Putamen (tissue), 1 donor: ENCODE results near the gene COX5B.
A peak's percentile ranks its signal among the peaks of the same experiment; 100 is the strongest.
"Not testable (repeated sequence)": the region's sequence is repeated elsewhere in the genome, so short reads cannot be mapped to it uniquely, and the experiment has no call there.

Experiments
- DNase-seq: peaks from one replicate; pipeline ENCODE4 v3.0.0-alpha.2; 2016; ENCODE audit warnings: low spot score

COX5B gene

DNA sequence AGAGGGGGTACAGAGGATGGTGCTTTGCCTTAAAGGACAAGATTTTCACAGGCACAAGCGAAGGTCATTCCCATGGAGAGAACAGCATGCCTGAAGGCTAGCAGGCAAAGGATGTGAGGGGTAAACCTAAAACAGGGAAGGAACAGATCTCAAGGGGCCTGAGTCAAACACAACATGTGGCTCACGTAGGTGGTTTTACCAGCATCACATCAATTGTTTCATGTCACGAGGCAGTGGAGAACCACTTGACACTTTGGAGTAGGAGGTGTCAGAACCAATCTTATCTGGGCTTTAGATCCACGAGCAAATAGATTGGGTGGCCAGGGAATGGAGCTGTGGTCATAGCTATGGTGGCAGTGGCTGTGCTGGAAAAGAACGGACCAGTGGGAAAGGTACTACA is 8.4 kb downstream of the COX5B start:
- DNase-seq = no peak

DNA sequence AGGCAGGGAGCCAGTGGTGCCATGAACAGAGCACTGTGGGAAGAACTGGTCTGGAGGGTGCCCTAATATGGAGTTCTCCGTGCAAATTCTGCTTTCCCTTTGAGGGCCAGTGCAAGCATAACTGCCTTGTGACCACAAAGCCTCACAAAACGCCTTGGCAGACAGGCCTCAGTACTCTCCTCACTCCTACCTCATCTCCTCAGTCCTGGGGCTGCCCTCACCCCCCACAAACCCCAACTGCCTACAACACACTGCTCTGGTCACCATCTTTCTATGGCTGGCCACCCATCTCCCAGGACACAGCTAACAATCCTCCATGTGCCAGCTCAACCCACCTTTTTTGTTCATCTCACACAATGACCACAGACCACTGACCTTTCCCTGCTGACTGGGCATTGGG is 8.9 kb downstream of the COX5B start:
- no peak for DNase-seq

DNA sequence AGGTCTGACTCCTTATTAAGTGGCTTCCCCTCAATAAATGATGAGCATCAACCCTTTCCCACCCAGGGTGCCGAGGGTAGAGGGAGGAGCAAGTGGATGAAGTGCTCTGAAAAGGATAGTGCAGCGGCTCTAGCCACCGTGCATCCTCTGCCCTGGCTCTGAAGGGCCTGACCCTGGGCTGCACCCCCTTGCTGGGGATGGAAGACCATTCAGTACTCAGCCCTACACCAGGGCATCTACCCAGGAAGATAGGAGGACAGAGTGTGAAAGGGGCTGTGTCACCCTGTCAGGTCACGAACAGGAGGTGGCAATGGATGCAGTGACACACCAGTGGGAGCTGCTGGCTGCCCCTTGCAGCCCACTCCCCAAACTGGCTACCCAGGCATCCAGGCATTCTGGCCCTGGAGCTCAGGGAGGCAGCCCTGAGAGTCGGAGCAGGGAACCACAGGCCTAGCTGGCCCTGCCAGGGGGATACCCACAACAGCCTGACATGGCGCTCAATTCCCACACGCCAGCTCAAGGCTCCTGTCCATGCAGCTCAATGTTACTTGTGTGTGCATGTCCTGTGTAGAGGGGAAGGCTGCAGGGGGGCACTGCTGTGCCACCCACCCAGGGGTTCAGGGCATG is 10.4 kb downstream of the COX5B start:
- no peak for DNase-seq

DNA sequence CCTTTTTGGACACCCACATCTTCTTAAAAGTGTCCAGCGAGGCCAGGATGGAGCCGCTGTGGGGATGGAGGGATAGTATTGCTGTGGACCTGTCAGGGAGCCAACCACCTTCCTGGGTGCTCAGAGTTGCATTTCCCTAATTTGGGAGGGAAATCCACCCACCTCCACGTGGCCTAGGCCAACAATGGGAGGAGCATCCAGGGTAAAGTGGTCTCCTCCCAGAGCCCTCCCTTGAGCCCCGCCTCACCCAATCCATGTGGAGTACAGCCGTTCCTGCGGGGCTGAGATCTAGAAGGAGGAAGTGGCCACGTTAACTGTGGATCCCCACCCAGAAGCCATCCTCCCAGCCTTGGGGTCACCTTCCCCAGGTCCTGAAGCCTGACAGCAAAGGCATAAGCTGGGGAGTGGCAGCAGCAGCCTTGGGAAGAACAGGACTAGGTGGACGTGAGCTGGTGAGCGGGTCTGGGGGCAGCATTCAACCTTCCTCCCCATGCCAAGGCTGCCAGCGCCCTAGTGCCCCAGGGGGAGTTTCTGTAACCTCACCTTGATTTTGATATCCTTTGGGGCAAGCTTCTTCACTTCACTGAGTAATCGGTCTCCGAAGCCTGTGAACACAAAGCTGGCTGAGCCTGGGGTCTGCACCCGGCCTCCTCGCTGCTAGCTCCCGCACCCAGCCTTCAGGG is 11.2 kb downstream of the COX5B start:
- no peak for DNase-seq

DNA sequence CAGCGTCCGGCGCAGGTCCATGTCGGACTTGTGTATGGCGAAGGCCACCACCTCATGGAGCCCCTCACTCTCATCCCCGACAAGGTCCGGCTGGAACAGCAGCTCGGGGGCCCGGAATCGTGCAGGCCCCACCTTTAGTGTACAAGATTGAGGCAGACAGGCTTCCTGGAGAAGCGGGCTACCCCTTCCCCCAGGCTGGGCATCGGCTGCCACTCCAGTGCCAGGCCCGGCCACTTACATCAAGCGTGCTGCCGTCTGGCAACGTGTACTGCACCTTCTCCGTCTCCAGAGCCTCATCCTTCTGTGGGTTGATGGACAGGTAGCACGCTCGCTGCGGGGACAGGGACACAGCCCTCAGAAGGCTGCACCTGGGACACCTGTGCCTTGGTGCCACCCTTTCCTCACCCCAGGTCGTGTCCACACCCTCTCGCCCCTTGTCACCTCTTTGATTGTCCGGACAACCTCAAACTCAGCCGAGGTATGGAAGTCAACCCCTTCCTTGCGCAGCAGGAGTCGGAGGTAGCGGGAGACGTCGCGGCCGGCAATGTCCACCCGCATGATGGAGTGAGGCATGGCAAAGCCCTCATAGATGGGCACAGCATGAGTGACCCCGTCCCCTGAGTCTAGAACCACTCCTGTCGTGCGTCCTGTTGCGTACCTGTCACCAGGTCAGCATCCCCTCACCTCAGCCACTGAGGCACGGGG is 12.3 kb downstream of the COX5B start:
- no peak for DNase-seq

DNA sequence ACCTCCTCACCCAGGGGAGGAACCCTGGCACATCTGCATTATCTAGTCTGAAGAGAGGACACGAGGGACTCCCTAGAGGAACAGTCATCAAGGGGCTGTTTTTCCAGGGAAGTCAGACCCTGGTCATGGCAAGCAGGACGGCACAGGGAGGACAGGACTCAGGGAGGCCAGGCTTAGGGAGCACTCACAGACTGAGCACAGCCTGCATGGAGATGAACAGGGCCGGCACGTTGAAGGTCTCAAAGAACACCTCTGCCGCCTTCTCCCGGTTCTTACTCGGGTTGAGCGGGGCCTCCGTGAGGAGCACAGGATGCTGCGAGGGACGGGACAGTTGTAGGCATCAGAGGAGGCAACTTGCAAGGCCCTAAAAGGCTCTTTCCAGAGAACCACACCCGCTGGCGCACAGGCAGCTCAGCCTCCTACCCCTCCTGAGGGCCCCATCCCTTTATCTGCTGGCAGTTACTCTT is 12.9 kb downstream of the COX5B start:
- DNase-seq = no peak

DNA sequence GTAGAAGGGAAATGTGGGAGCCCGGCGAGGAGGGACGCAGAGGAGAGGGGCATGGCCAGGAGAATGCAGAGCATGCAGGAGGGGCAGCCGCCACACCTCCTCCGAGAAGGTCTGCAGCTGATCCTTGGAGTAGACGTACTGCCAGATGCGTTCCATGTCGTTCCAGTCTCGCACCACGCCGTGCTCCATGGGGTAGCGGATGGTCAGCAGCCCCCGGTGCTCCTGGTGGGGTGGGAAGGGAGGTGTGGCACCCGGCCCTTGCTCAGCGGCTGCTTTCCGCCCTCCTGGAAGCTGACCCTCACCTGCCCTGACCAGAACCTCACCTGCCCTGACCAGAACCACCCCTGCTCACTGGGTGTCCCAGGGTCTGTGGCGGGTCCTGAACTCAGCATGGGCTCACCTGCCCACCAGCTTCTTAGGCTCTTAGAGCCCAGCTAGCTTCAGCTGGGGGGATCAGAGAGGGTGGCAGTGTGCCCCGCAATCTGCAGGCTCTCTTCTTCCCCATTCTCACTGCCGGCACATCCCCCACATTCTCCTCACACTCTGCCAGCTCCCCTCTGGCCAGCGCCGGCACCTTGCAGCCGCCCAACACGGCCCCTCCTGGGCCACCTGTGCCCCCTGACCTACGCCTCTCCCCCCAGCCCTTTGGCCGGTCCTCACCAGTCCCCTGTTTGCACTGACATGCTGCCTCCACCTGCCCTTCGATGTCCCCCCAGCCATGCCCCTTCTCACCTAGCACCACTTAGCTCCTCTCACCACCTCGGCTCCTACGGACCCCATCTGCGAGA is 13.6 kb downstream of the COX5B start:
- DNase-seq = no peak

DNA sequence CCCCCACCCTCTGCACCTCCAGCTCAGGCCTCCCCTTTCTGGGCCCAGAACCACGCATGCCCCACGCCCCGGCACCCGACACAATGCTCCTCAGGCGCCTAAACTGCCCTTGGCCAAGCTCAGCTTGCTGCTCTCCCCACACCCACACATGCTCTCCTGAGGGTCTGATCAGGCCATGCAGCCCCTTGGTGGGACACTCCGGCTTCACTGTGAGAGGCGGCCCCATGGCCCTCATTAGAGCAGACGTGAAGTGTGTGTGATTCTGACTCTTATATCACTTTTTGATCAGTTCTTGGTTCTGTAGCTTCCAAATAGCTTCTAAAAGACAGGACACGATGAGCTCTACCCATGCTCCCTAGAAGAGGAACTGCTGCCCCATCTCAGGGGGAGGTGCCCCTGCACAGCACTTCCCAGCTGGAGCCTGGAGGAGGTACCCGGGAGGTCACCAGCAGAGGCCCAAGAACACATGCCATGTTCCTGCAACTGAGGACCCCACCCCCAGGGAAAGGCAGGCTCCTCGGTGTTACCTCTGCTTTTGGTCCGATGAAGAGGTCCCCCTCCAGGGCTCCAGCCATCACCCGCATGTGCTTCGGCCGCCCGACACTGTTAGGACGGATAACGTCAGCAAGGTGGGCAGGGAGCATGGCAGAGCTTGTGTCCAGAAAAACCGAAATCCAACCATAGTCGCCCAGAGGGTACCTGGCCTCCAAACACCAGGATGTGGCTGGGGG is 14.3 kb downstream of the COX5B start:
- no peak for DNase-seq

DNA sequence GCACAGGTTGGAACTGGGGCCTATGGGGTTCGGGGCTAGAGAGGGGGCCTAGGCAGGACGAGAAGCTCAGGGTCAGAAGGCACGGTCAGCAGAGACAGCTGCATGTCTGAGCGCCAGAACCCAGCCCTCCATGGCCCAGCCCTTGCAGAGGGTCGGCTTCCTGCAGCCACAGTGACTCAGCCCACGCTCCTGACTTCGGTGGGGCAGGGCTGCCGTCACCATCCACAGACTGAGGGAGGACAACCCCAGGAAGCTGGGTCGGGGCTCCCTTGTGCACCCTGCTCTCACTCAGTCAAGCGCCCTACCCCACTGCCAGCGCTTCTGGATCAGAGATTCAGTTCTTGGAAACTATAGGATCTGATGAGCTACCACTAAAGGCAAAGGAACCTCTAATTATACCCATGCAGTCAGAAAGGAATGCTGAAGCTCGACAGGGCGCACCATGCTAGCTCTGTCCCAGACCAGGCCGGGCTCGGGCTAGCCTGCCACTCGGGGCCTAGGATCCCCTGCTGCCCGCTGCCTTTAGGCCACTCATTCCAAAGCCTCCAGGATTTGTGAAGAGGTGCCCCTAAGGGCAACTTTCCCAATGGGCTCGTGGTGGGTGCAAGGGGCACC is 15.0 kb downstream of the COX5B start:
- DNase-seq = no peak

DNA sequence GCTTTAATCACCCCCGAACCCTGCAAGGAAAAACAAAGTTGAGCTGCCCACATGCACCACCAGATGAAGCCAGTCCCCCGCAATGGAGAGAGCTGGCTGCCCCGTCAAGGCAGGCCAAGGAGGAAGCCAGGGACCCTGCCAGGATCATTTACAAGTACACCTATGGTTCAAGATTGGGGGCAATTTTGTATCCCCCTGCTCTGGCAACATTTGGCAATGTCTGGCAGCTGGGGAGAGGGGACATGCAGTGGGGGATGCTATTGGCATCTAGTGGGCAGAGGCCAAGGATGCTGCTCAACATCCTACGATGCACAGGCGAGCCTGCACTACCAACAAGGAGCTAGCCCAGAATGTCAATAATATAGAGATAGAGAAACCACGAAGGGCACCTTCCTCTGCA is 16.1 kb downstream of the COX5B start:
- no peak for DNase-seq

DNA sequence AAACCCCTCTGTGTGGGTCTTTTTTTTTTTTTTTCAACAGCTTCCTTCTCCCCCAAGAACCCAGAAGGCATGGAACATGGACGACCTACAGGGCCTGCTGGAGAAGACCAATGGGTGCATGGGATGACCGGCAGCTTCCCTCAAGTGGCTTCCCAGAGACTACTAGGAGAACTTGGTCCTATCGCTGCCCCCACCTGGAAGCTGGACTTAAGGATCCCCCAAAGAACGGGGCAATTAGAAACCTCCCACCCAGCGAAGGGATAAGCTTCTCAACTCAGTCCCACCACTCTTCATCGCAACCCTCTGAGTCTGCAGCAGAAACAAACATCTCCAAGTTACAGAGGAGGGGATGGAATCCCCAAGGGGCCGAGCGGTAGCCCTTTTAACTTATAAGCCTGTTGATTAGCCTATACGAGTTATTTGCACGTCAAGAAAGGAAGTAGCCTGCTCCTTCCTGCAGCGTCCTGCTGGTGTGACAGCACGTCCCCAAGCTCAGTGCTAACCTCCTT is 16.6 kb downstream of the COX5B start:
- no peak for DNase-seq

DNA sequence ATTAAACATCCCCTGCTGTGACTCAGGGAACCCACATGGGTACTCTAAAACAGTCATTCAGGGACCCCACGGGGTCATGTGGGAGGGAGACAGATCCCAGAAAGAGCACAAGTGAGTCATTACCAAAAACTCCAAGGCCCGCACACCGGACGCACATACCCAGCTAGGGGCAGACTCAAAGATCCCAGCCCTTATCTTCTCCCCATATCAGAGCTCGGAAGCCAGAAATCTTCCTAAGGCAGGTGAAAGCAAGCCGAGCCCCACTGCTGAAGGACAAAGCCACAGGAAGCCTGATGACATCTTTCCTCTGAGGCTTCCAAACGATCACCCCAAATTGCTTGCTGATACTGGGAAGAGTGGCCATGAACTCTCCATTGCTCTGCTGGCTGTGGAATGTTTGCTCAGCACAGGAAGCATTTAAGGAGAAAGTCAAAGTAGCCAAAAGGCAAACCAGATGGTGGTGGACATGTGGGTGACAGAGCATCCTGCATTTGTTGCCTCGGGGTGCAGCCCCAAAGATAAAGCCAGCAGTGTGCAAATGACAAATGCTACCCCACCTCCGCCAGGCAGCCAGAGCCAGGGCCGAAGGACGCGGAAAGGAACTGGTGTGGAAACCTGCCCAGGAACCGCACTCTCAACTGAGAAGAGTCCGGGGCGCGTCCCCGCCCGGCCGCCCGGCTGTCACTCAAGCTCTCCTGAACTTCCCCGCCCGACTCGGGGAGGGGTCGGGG is 17.2 kb downstream of the COX5B start:
- DNase-seq = peak; percentile 63

DNA sequence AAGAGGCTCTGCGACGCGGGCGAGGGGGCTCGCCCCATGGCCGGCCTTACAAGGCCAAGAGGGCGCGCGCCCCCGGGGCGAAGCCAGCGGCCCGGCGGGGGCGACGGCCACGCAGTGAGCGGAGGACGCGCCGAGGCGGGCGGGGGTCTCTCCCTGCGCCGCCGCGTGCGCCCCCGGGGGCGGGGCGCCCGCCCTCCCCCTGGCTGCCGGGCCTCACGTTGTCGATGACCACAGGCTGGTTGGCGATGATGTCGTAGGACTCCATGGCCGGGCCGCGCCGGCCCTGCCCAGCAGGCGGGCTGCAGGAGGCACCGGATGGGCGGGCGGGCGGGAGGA is 17.7 kb downstream of the COX5B start:
- DNase-seq = no peak

DNA sequence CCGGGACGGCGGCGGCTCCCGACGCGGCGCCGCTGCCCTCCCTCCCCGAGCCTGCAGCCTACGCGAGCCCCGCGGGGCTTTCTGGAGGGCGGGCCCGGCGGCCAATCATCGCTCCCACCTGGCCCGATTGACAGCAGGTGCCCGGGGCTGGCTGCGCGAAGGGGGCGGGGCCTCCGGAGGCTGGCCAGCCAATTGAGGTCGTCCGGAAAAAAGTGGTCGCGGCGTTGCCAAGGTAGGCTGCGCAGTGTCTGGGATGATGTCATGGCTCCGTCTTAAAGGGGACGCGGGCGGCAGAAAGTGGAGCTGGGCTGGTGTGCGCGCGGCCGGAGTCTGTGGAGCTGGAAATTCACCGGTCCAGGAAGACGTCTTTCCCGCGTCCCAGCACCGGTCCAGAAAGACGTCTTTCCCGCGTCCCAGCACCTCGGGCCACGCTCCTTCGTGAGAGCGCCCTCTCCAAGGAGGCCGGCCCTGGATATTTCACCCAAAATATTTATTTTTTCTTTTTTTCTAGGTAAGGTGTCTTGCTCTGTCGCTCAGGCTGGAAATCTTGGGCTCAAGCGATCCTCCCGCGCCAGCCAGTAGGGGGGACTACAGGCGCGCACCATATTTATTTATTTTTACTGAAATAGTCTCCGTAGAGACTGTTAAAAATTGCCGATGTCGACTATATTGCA is 18.2 kb downstream of the COX5B start, which contains the start of gene ACTR1B:
TSS of gene ACTR1B (minus strand) at position 83 of the 674 bp plus-strand sequence. CDS start 154 bp downstream, outside the sequence.
- DNase-seq = peak; percentile 98

DNA sequence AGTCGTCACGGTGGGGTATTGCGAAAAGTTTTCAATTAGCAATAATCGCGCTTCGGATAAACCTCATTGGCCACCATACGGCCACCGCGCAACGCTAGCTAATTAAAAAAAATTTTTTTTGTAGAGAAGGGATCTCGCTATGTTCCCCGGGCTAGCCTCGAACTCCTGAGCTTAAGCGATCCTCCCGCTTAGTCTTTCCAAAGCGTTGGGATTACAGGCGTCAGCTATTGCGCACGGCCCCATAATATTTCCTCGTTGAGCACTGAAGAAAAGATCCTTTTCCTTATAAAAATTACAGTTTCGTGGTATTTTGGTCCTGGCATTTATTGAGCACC is 18.7 kb downstream of the COX5B start:
- no peak for DNase-seq

DNA sequence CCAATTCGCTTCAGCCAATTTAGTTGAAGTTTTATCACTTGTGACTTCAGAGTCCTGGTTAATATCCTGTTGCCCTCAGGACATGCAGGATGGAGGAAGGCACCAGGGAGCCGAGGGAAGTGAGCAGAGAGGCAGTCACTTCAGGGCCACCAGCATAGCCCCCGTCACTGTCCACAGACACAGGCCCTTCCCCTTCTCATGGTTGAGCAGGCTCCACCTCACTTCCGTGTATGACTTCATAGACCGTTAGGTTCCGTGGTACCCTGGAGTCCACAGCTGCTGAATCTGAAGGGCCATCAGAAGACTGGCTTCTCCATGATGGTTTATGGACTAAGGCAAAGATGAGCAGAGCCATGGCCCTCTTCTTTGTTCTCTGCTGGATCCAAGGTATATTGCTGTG is 23.6 kb downstream of the COX5B start, which contains the start of gene C2orf92:
TSS of gene C2orf92 (plus strand) at position 266 of the 400 bp plus-strand sequence. CDS start at position 342, 76 bp downstream.
- no peak for DNase-seq

DNA sequence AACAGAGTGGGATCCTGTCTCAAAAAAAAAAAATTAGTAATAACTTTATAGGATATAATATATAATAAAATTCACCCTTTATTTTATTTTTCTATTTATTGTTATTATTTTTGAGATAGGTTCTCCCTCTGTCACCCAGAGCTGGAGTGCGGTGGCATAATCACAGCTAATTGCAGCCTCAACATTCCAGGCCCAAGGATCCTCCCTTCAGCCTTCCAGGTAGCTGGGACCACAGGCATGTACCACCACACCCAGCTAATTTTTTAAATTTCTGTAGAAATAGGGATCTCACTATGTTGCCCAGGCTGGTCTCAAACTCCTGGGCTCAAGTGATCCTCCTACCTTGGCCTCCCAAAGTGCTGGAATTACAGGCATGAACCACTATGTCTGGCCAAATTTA is 24.6 kb downstream of the COX5B start:
- DNase-seq = no peak

DNA sequence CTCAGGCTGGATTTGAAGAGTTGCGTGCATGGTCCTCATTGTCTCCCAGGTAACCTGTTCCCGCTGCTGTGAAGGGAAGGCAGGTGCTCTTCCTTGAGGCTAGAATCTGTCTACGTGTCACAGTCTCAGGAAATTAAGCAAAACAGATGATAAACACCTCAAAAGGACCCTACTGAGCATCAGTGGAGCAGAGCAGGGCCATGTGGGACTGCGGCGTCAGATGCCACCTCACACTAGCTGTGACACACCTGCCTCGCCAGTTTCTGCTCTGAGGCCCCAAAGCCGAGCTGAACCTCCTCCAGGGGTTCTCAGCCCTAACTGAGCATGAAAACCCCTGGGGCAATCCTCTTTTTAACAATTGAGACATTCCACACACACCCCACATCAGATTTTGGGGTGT is 25.7 kb downstream of the COX5B start:
- DNase-seq = no peak

DNA sequence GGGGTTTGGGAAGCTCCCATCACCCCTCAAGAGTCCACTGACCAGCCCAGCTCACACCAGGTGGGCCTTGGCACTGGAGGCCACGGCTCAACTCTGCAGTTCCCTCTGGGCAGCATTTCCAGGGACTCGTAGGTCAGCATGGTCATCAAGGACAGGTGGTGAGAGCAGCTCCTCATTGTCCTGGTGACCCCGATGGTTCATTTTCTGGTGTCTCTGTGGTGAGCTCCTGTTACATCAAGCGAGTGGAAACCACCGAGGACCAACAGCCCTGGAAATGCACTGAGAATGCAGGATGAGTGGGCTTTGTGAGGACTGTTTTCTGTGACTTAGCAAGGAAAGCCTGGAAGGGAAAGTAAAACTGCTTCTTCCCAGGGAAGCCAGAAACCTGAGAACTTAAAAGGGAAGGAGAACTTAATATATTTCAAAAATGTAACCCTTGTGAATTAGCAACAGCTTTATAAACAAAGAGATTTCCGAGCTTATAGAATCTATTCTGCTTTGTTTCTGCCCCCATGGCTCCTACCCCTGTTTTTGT is 26.8 kb downstream of the COX5B start:
- DNase-seq = not testable (repeated sequence)
